Keratinocyte (primary cell): Measurements from ENCODE around the gene ALDH9A1. TPM values are rescaled to one million over a fixed set of nuclear protein-coding genes. Genes with fewer than 3 reads are reported as not detected.
"Not testable (repeated sequence)": the region's sequence is repeated elsewhere in the genome, so short reads cannot be mapped to it uniquely, and the experiment has no call there.

Experiments used
- DNase-seq: peaks from one replicate; pipeline ENCODE4 v3.0.0-alpha.2; 2011; ENCODE audit warnings: low read depth, missing footprints, low spot score
- FAIRE-seq: peaks from 2 replicates; lab custom pipeline; 2011; peaks lifted over from hg19 to GRCh38; lab: Jason Lieb, UNC
- H2AFZ ChIP-seq: 2 replicates; pipeline ENCODE4 v1.6.0; 2012; ENCODE audit warnings: low read length, control low read depth, inconsistent platforms; ENCODE audit not compliant: control insufficient read depth
- H3K27ac ChIP-seq: 2 replicates; pipeline ENCODE4 v1.5.1; 2011; ENCODE audit warnings: low read length; ENCODE audit not compliant: control insufficient read depth, insufficient read depth
- H3K27me3 ChIP-seq: 3 replicates; pipeline ENCODE4 v1.6.0; 2011; ENCODE audit warnings: low read length; ENCODE audit not compliant: control insufficient read depth, insufficient read depth; ENCODE audit errors: extremely low read depth
- H3K36me3 ChIP-seq, 2 experiments: 2 replicates in 1 of 2; 3 replicates in 1 of 2; pipeline ENCODE4 v1.5.1; 2011; ENCODE audit warnings: low read length in 2 of 2, mild to moderate bottlenecking in 1 of 2; ENCODE audit not compliant: control insufficient read depth in 2 of 2, insufficient read depth in 2 of 2; ENCODE audit errors: extremely low read depth in 1 of 2
- H3K4me1 ChIP-seq: 3 replicates; pipeline ENCODE4 v1.5.1; 2011; ENCODE audit warnings: low read length; ENCODE audit not compliant: control insufficient read depth, insufficient read depth; ENCODE audit errors: extremely low read depth
- H3K4me2 ChIP-seq: 3 replicates; pipeline ENCODE4 v1.6.0; 2011; ENCODE audit warnings: low read depth, low read length; ENCODE audit not compliant: control insufficient read depth, insufficient read depth; ENCODE audit errors: extremely low read depth
- H3K4me3 ChIP-seq, 3 experiments: fragments of 200-600 bp in 1 of 3; sonication (generic) in 1 of 3; 2 replicates in 2 of 3; 3 replicates in 1 of 3; pipeline ENCODE4 v1.5.1; 2011 to 2016; ENCODE audit warnings: low read length in 3 of 3, mild to moderate bottlenecking in 3 of 3, control low read depth in 2 of 3, inconsistent platforms in 1 of 3, low read depth in 1 of 3, mixed read lengths in 1 of 3, mixed run types in 1 of 3, moderate library complexity in 1 of 3; ENCODE audit not compliant: control insufficient read depth in 2 of 3, insufficient read depth in 2 of 3; ENCODE audit errors: extremely low read depth in 1 of 3
- H3K79me2 ChIP-seq: 2 replicates; pipeline ENCODE4 v1.6.0; 2012; ENCODE audit warnings: low read length; ENCODE audit not compliant: control insufficient read depth, insufficient read depth
- H3K9ac ChIP-seq: 3 replicates; pipeline ENCODE4 v1.6.0; 2011; ENCODE audit warnings: low read length; ENCODE audit not compliant: control insufficient read depth, insufficient read depth; ENCODE audit errors: extremely low read depth
- H3K9me1 ChIP-seq: 3 replicates; pipeline ENCODE4 v1.6.0; 2011; ENCODE audit warnings: low read length; ENCODE audit not compliant: control insufficient read depth, insufficient read depth; ENCODE audit errors: extremely low read depth
- H3K9me3 ChIP-seq: 2 replicates; pipeline ENCODE4 v1.5.1; 2012; ENCODE audit warnings: low read depth, low read length; ENCODE audit not compliant: control insufficient read depth
- H4K20me1 ChIP-seq: 3 replicates; pipeline ENCODE4 v1.6.0; 2011; ENCODE audit warnings: low read length; ENCODE audit not compliant: control insufficient read depth, insufficient read depth; ENCODE audit errors: extremely low read depth
- CTCF ChIP-seq, 3 experiments: IDR thresholded peaks in 1 of 3; conservative IDR thresholded peaks in 1 of 3; optimal IDR thresholded peaks in 1 of 3; 2 replicates in 2 of 3; 3 replicates in 1 of 3; pipeline versions ENCODE3 to v1.5.1; 2011; ENCODE audit warnings: low read length in 3 of 3, mild to moderate bottlenecking in 3 of 3, moderate library complexity in 2 of 3, control low read depth in 1 of 3, inconsistent platforms in 1 of 3; ENCODE audit not compliant: insufficient read depth in 2 of 3; ENCODE audit errors: extremely low read depth in 1 of 3
- EZH2 ChIP-seq: IDR thresholded peaks from one replicate; pipeline ENCODE4 v1.6.1; 2012; ENCODE audit warnings: inconsistent platforms, mild to moderate bottlenecking, low read length, moderate library complexity
- dilution Hi-C: fragments of 300-500 bp; cut with MboI; formaldehyde crosslinking; loops from one replicate; pipeline ENCODE4 v1.7.0; 2020; ENCODE audit warnings: low sequenced_read_pairs; ENCODE audit not compliant: extremely low pct_ligation_motif_present
- polyA plus RNA-seq, 5 experiments: library from polyadenylated mRNA; depleted of rRNA in 3 of 5; stranded (reverse) in 3 of 5; stranded (forward) in 1 of 5; unstranded in 1 of 5; fragments of >200 nt; gene quantifications; 1 replicate in 1 of 5; 2 replicates in 3 of 5; 3 replicates in 1 of 5; pipeline versions ENCODE4 v1.2.1 to v1.2.3, GENCODE V29; 2011 to 2012; ENCODE audit warnings: missing spikeins in 2 of 5, low read depth in 1 of 5, low replicate concordance in 1 of 5

ALDH9A1 gene
- polyA plus RNA-seq, 1 donor (not counting 4 experiments of a cell fraction or from before 2014, with no cell fraction given) = 77.4 TPM

GRCh38 chr1:165717918-165718515 is 19.7 kb upstream of the ALDH9A1 start:
- no peaks in the 10 kb centered on the region for H3K9me3 ChIP-seq
- no peak for DNase-seq
- dilution Hi-C loops = no loop called here
- no peaks in the 10 kb centered on the region for H3K36me3 ChIP-seq
- H2AFZ ChIP-seq = no peak overlapping the region
- no peaks in the 10 kb centered on the region for H3K79me2 ChIP-seq
- no peak overlapping the region for H3K27ac ChIP-seq
- H3K9me1 ChIP-seq = no peaks in the 10 kb centered on the region
- no peak overlapping the region for H3K4me2 ChIP-seq
- H3K9ac ChIP-seq = no peak overlapping the region
- H4K20me1 ChIP-seq = no peaks in the 10 kb centered on the region
- no peak for FAIRE-seq
- peak; percentile 54 to 66 (median 62) for TF ChIP-seq CTCF (optimal IDR thresholded peaks at IDR 0.05 in 1 of 3, IDR thresholded peaks at IDR 0.05 in 1 of 3, conservative IDR thresholded peaks at IDR 0.05 in 1 of 3; ENCODE audit: extremely low read depth in 1 of 3, insufficient read depth in 2 of 3, low read length in 3 of 3)
- no peak for TF ChIP-seq EZH2
- no peak overlapping the region for H3K4me3 ChIP-seq
- H3K4me1 ChIP-seq = no peaks in the 10 kb centered on the region
- no peaks in the 10 kb centered on the region for H3K27me3 ChIP-seq

GRCh38 chr1:165716265-165717051 is 18.1 kb upstream of the ALDH9A1 start:
- H2AFZ ChIP-seq, H3K4me3 ChIP-seq, dilution Hi-C loops, H3K4me2 ChIP-seq, H3K27ac ChIP-seq, H3K4me1 ChIP-seq, H3K27me3 ChIP-seq, H4K20me1 ChIP-seq, H3K9ac ChIP-seq, H3K9me1 ChIP-seq, H3K79me2 ChIP-seq, H3K9me3 ChIP-seq, FAIRE-seq, DNase-seq, H3K36me3 ChIP-seq: not testable (repeated sequence)
